Activated CD4-positive, alpha-beta T cell treated with anti-CD3 and anti-CD28 coated beads, Interleukin-2, amount 50 U/mL, for 16 hours (primary cell): ENCODE data around the gene GKAP1.
A peak's percentile ranks its signal among the peaks of the same experiment; 100 is the strongest.
"Not testable (repeated sequence)": the region's sequence is repeated elsewhere in the genome, so short reads cannot be mapped to it uniquely, and the experiment has no call there.

ENCODE experiments used
- DNase-seq: peaks from one replicate; pipeline ENCODE4 v3.0.0-alpha.2; 2020

Gene GKAP1

DNA sequence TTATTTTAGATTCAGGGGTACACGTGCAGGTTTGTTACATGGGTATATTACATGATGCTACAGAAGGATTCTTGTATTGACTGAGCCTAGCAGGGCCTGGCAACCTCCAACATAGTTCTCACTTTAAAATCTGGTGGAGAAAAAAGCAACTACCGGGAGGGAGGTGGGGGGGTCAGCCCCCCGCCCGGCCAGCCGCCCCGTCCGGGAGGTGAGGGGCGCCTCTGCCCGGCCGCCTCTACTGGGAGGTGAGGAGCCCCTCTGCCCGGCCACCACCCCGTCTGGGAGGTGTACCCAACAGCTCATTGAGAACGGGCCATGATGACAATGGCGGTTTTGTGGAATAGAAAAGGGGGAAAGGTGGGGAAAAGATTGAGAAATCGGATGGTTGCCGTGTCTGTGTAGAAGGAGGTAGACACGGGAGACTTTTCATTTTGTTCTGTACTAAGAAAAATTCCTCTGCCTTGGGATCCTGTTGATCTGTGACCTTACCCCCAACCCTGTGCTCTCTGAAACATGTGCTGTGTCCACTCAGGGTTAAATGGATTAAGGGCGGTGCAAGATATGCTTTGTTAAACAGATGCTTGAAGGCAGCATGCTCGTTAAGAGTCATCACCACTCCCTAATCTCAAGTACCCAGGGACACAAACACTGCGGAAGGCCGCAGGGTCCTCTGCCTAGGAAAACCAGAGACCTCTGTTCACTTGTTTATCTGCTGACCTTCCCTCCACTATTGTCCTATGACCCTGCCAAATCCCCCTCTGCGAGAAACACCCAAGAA lies 88.8 kb downstream of the GKAP1 start:
- not testable (repeated sequence) for DNase-seq

DNA sequence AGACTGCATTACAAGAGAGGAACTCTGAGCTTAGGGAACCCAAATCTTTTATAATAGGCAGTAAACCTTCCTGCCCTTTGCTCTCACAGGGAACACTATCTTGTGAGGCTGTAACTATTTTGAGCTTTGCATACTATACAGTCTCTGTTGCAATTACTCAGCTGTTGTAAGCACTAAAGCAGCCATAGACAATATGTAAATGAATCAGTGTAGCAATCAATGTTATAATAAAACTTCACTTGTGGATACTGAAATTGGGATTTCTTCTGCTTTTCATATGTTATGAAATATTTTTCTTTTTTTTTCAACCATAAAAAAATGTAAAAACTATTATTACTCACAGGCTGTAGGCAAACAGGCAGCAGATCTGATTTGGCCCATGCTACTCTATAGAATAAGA lies 93.1 kb downstream of the GKAP1 start:
- no peak for DNase-seq

GRCh38 chr9:83722726-83723495 lies 94.7 kb downstream of the GKAP1 start:
- no peak for DNase-seq

DNA sequence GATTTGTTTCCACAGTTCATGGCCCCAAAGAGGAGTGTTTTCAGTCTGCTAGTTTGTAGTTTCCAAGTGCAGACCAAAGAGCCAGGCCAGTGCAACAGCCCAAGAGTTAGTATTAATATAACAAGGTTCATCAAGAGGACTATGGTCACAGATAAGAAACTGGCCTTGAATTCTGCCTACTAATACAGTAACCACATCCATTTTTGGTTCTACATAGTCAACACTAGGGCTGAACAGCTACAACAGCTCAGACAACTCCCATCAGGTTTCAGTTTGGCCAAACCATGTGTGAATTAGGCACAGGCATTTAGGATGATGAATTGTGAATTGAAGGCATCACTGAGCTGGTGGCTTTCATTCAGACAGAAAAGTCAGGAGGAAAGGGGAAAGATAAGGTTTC lies 96.1 kb downstream of the GKAP1 start:
- DNase-seq = no peak

DNA sequence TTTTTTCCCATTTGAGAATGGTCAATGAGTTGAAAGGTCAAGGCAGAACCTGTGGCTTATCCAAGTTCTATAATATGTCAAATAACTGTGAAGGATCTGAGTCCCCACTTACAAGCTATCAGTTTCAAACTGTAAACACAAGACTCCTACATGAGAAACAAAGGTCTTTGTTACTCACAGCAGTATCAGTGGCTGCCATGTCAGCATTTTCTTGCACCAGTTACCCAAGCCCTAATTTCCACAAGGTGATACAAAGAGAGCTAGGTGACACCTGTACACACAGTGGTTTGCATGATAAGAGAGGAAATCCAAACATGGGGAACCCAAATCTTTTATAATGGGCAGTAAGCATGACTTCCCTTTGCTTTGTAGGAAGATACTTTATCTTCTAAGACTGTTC lies 101.8 kb downstream of the GKAP1 start:
- DNase-seq = no peak

- DNase-seq = no peak
Observed at GRCh38 chr9:83715221-83715620, 102.3 kb downstream of the GKAP1 start.

DNA sequence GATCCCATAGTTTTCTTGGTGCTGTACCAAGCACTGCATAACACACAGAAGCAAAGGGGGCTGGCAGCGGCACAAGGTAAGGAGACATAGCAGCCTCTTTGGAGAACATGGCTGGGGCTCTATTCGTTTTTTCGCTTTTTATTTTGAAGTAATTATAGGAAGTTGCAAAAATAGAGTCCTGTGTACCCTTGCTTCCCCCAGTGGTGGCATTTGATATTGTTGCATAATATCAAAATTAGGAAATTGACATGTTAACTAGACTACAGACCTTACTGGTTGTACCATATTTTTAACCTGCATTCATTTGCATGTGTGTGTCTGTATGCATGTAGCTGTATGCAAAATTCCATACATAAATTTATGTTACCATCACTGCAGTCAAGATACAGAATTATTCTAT lies 103.2 kb downstream of the GKAP1 start:
- peak; percentile 6 for DNase-seq

DNA sequence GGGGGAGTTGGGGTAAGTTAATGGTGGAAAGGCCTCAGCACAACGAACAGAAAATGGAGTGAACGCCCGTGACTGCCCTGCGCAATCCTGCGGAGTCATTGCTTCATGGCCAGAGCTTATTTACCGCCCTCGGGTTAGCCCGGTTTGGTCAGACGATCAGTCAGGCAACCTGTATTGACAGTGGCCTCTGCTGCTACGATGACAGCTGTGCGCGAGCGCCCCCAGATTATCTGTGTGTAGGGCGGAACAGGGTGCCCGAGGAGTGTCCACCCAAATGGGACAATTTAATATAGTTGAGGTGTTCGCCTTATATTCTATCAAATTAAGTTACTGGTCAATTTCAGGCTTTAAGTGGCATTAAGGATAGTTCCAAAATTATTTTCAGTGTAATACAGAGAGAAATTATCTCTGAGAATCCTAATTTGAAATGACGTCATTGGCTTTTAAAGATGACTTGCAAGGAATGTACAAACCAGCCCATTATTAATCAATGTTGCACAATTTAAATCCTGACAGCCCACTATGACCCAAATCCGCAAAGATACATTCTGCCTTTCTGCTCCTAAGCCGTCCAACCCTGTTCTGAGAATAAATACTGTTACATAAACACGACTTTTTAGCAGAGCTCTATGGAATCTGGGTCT lies 108.9 kb downstream of the GKAP1 start:
- DNase-seq = peak; percentile 60

DNA sequence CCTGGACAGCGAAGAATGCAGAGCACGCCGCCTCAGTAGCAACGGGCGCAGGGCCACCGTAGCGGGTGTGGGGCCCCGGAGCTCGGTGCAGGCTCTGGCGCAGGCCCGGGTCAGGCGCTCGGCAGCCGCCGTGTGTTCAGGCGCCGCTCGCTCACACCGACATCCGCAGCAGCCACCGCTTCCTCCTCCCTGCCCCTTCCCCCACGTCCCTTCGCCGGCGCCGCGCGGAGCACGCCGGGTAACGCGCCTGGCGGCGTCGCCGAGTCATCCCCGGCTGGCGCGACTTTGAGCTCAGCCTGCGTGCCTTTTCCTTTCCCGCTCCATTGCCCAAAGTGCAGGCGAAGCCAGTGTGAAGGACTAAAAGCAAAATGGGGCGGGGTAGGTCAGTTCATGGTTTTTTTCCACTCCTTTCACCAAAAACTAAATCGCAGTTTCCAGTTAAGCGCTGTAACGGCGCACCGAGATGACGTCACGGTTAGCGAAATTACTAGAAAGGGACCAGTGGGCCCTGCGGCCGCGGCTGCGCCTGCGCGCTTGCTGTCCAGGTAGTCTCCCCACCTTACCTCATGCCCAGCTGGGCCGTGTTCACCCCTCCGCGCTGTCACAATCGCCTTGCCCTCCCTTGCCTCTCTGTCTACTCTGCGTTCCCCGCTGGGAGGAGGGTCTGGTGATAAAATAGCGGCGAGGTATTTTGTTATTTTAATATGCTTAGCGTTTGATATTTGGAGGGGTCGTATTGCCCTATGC lies 109.6 kb downstream of the GKAP1 start, which contains the start of gene UBQLN1:
Gene UBQLN1, minus strand, starts transcription at position 191 of the 747 bp plus-strand sequence. CDS start 279 bp downstream, outside the sequence.
- DNase-seq = peak; percentile 92

DNA sequence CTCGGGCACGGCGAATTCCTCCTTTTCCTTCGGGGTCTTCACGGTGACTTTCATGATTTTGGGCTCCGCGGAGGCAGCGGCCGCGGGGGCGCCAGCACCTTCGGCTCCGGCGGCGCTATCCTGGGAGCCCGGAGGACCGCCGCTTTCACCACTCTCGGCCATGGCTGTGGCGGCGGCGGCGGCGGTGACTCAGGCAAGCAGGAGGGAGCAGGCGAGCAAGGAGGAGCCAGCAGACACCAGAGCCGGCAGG lies 110.1 kb downstream of the GKAP1 start:
- DNase-seq = no peak

- DNase-seq = peak; percentile 66
Observed at GRCh38 chr9:83706676-83707517, 110.7 kb downstream of the GKAP1 start.

GRCh38 chr9:83705219-83705651 lies 112.3 kb downstream of the GKAP1 start:
- DNase-seq = peak; percentile 8

- DNase-seq = no peak
Observed at GRCh38 chr9:83701769-83702168, 115.8 kb downstream of the GKAP1 start.

GRCh38 chr9:83701286-83701685 lies 116.3 kb downstream of the GKAP1 start:
- no peak for DNase-seq

DNA sequence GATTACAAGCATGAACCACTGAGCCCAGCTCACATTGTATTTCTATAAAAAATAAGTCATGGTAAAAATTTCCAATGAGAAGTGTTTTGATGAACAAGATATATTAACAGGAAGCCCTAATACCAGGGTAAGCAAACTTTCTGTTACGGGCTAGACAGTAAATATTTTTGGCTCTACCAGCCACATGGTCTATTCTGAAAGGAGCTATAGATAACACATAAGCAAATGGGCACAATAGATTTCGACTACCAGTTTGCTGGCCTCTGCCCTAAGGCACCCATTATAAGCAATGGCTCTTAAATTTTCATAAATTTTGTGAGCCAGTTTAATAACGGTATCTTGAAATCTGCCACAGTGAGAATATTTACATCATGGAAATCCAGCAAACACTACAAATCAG lies 118.0 kb downstream of the GKAP1 start:
- no peak for DNase-seq

GRCh38 chr9:83698976-83699585 lies 118.5 kb downstream of the GKAP1 start:
- peak; percentile 28 for DNase-seq

DNA sequence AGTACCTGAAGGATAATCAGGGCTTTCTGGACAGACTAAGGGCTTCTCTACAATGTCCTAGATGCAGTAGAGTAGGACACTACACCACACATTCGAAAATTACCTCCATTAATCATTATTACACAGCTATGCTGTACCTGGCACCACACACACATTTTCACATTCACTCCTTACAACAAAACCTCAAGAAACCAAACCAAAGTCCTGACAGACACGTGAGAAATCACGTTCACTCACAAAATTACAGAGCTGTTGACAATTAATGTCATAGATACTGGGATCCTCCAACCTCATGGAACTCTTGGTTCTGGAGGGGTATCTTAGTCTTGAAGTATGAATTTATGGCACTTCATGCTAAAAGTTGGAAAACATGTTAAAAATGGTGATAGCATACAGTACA lies 126.1 kb downstream of the GKAP1 start:
- DNase-seq = no peak
